Brain pericyte (primary cell): Measurements from ENCODE around the gene CXCL1.
"Not testable (repeated sequence)": the region's sequence is repeated elsewhere in the genome, so short reads cannot be mapped to it uniquely, and the experiment has no call there.

Experiments used
- DNase-seq: peaks from one replicate; pipeline ENCODE4 v3.0.0-alpha.2; 2012; ENCODE audit warnings: low read depth, low spot score

The CXCL1 gene

DNA sequence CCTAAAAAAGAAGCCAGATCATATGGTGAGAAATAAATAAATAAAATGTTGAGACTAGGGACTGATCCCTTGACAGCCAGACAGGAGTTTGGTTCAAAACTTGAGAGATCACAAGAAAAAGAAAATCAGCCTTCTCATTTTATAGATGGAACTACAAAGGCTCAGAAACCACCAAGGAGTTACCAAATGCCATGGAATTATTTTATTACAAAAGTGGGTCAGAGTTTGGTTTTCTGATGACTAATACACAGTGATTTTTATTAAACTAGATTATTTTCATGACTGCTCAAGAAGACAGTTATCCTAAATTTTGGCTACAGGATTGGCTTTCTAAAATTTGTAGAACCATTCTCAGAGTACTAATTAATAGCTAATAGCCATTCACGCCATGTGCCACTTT, 6.2 kb downstream of the CXCL1 start:
- no peak for DNase-seq

DNA sequence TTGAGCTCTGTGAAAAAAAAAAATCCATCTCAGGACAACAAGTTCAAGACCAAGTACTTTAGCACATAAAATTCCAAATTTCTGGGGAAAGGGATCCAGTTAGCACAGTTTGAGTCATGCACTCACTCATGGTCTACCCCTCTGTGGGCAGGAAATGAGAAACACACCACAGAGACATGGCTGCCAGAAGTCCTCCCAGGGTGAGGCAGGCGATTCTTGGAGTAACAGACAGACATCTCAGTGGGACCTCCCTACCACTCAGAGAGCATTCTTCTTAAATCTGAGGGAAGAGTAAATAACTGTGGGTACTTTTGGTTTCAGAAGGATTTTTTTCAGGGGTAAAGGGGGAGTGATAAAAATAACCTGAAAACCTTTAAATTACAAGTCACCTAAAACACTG, 14.1 kb downstream of the CXCL1 start:
- no peak for DNase-seq

DNA sequence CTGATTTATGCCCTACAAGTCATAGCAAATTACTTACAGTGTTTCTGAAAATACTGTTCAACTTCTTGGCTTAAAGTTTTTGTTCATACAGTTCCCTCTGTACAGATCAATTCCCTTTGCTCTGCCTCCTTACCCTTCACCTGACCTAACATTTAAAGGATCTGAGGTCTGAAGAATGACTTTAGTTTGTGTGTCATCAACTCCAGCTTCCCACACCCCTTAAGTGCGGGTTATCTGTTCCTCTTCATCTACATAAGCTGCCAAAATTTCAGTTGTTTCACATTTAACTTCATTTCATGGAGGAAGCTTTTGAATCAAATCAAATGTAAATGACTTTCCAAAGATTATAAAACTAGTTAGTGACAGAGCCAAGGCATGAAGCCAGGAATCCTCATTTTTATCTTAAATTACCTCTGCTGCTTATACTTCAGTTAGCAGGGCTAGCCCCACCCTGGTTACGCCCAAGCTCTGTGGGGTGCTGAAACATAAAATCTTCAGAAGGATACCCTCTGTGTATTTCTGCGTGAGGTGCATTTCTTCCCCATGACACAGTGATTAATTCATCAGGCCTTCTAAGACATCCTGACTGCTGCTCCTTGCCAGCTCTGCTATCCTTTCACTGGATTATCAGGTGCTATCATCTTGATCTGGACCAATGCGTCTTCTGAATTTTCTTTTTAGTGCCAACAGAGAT, 16.5 kb downstream of the CXCL1 start:
- no peak for DNase-seq

DNA sequence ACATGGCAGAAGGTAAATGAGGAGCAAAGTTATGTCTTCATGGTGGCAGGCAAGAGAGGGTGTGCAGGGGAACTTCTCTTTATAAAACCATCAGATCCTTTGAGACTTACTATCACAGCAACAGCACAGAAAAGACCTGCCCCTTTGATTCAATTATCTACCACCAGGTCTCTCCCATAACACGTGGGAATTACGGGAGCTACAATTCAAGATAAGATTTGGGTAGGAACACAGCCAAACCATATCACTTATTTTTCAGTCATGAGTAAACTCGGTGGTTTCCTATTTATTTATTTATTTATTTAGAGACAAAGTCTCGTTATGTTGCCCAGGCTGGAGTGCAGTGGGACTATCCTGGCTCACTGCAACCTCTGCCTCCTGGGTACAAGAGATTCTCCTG, 22.1 kb downstream of the CXCL1 start:
- no peak for DNase-seq

DNA sequence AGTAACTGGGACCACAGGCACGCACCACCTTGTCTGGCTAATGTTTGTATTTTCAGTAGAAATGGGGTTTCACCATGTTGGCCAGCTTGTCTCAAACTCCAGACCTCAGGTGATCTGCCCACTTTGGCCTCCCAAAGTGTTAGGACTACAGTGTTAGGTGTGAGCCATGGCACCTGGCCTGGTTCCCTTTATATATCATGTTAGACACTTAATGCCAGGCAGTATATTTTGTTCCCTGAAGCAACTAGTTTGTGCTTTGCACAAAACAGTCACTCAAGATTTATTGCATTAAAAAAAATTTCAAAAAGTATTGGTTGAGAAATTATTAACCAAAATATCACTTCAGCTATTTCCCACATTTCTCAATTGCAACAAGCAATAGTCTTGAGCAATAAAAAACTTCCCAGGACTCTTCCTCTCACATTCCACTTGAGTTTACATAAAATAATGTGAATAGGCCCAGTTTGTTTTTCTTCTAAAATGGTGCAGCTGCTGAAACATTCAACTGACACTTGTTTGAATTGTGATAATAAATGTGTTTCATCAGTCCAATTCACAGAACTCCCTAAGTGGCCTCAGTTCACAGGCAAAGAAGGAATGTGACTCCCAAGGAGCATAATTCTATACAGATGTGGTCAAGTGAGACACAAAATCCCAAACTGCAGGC, 22.7 kb downstream of the CXCL1 start:
- peak; percentile 75 for DNase-seq

DNA sequence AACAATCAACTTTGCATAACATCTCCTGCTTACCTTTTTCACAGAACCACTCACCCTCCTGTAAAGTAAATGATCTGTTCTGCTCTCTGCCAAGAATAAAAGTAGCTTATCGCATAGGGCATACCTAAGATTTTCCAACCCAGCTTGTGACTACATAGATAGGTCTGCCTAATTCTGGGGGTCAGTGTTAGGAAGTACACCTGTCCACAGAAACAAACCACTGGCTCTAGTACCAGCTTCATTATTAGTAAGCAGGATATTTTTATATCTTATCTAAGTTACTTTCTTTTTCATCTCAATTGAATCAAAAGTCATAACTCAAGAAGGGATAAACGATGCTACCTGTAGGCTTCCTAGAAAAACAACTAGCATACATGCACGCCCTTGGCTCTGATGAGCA, 23.8 kb downstream of the CXCL1 start:
- no peak for DNase-seq

DNA sequence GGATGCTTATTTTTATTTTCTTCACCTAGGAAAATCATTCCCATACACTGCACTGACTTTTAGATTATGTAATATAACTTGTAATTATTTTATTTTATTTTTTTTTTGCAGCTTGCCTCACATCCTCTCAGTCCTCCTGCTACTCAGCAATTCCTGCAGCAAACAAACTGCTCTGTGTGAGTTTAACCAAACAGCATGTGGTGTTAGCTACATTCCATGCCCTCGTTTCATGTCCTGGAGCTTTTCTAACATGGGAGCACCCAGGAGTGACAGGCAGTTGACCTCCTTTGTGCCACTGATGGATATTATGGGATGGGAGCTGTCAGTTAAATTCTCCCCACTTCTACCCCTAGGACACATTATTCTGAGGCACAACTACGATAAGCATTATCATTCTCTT, 24.8 kb downstream of the CXCL1 start:
- no peak for DNase-seq

DNA sequence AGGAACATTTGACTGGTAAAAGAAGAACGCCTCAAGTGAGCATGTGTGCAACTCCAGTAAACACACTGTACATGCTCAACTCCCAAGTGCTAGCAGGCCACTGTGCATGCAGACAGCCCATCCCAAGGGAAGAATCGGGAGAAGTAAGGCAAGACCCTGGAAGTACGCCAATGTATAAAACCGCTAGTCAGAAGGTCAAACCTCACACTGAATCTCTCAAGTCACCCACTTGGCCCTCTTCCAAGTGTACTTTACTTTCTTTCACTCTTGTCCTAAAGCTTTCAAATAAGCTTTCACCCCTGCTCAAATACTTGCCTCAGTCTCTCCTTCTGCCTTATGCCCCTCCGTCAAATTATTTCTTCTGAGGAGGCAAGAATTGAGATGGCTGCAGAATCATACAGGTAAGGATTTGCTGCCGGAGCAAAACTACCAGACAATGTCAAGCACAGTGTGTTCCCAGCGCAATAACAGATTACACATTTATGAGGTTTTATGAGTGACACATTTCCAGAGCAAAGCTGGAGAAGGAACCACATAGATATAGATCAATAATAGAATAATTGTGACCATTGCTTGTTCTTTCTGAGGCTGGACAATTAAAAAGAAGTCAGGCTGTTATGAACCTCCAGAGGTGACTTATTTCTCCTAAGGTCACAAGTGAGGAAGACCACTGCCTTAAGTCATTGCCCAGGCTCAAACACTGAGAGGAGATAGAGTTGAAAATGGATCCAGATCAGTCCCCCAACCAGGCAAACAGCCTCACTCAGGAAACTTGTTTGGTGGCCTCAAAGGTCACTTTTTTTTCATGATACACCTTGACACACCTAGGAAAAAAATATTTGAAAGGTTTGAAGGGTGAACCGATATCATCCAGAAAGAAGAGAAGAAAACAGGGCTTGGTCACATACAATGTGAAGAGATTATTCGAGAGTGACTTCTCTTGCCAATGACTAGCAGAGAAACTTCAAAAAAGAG, 26.3 kb downstream of the CXCL1 start:
- no peak for DNase-seq

DNA sequence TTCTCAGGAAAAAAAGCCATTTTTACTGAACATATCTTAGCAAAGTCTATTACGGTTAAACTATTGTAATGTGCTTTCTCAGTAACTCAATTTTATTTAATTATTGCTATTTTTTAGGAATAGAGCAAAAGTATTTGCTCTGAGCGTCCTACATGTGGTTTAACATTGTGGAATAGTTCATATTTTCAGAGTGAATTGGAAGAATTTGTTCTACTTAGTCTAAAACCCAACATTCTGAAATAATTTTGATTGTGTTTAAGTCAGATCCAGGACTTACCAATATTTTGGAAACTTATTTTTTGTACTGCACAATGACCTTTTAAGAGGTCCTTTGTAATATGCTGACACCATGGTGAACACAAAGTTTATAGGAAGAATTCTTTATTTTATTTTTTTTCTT, 27.2 kb downstream of the CXCL1 start:
- DNase-seq: no peak

DNA sequence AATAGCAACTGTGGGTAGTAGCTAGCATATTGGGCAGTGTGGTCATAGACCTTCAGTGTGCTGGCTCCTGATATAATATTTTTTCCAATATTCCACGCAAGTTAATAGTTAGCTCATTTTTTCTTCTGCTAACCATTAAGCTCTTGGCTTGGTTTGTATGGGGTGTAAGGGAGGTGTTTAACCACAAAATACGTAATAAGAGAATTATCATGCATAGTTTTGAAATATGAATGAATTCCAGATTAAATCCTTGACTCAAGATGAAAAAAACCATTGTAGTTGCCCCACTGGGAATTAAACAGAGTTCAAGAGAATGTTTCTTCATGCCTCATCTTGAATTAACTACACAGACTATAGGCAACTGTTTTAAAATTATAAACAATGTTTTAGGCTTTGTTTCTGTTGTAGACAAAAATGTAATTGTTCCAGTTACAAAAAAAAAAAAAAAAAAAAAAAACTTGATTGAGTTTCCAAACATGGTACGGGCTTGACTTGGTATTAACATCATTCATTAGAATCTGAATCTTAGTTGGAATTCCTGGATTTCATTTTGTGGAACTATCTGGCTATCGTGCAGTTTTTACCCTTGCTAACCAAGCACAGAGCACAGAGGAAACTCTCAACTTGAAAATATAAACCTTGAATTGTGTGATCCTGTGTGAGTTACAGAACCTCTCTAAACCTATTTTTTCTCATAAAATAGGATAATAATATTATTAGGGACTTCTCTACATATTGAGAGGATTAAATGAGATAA, 28.4 kb downstream of the CXCL1 start:
- DNase-seq: no peak

DNA sequence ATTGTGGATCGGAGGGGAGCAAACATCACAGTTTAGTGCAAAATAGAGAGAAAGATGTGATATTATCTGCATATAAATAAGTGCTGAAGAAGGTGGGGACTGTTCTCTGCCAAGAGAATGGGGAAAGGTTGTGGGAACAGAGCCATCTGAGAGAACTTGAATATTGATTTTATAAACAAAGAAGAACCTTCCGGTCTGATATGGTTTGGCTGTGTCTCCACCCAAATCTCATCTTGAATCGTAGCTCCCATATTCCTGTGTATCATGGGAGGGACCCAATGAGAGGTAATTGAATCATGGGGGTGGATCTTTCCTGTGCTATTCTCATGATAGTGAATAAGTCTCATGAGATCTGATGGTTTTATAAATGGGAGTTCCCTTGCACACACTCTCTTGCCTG, 30.1 kb downstream of the CXCL1 start:
- not testable (repeated sequence) for DNase-seq

DNA sequence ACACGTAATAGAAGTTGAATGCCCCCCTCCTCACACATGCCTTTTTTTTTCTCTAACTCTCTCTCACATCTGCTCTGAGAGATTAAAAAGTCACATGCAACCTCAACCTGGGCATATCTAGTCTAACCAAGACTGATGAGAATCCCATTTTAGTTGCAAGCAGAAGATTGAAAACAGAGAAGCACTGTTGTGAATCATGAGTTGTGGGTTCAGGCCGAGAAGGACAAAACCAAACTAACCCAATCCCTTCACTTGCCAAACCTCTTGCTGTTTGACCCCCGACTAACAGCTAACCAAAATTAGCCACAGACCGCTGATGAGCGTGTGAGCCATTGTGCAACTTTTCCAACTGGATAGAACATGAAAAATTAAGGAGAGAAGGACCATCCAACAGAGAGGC, 31.8 kb downstream of the CXCL1 start:
- no peak for DNase-seq

DNA sequence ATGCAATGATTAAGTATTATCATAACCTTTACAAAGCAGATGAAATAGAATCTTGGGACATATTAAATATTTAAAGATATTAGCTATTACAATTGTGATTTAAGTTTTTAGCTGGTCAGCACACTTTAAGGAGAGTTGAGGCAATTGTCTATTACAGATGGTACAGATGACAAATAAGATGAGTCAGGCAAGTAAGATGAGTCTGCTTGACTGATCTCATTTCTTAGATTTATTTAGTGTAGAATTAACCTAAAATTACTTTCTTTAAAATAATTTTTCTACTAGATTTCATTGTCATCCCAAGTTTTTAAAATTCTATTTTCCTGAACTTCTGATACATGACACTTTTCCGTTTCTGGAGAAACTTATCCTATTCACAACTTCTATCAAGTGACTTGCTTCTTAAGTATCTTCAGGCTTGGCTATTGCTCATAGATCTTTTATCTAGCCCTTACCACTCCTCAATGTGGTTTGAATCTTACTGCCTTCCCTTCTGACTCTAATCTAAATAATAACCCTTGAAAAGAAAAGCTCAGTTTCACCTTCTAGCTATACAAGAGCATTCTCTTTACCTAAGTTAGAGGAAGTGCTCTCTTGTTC, 32.9 kb downstream of the CXCL1 start:
- no peak for DNase-seq

DNA sequence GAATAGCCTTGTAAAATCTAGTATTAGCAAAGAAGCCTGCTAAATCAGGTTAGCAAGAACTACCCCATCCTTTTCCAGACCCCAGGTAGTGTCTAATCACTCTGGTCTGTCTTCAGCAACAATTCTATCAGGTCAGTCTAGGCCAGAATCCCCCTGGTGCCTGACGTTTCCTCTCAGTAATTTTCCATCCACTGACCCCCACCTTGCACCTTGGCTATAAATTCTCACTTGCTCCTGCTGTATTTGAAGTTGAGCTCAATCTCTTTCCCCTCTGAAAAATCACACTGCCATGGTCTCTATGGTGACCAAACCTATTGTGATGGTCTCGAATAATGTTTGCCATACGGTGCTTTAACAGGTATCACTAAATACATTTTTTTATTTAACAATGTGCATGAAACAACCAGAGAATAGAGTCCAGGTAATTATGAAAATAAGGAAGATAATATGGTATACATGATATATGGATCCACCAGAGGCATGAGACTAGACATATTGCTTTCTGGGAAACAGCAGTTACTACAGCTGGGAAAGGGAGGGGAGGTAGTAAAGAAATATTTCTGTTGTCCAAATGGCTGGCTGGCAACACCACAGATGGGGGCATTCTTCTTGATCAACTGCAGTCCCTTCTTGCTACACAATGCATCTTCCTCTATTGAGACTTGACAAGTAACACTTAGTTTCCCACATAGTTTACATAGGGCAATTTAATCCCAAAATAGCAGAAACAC, 33.8 kb downstream of the CXCL1 start:
- no peak for DNase-seq

DNA sequence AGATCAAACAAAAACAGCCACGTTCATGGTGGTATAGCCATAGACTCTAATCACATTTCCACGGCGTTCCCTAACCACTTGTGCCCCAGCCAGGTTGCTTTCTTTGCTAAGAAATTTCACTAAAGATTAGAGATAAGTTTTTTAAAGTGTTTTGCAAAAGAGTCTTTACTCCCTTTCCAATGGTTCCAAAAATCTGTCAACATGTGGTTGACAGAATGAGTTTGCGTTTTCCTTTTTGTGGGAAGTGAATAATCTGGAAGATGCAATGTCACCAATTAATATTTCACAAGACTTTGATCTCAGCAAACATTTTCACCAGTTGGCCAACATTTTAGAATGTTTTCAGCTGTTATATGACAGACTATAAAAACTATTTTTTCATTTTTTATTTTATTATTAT, 35.3 kb downstream of the CXCL1 start:
- no peak for DNase-seq

DNA sequence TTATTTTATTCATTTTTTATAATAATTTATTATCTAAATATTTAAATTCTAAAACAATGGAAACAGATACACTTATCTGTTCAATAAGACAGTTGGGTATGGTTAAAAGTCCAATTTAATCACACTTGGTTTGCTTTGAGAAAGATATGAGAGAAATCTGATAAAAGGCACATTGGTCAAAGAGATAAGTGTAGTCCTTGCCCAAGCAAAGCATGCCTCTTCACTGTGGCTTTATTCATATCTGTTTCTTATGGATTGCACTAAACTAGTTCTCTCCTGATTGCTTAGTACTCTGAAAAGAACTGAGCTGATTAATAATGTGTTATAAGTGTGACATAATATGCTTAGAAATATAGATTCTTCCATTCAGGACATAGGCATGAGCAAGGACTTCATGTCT, 39.8 kb downstream of the CXCL1 start:
- DNase-seq: no peak

DNA sequence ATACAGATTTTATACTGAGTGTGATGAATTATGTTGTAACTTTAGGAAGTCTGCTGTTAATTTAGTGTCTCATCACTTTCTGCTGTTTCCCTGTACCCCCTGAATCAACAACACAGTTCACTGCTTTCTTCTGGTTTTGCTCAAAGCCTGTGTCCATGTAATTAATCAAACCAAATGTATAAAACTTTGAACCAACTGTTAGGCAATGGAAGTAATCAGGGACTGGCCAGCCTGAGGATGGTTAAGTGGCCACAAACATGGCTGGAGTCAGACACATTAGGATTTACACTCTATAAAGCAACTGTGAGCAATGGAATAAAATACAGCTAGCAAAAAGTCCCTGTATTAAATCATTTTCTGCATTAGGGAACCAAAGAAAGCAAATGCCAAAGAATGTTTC, 42.6 kb downstream of the CXCL1 start:
- DNase-seq: no peak

DNA sequence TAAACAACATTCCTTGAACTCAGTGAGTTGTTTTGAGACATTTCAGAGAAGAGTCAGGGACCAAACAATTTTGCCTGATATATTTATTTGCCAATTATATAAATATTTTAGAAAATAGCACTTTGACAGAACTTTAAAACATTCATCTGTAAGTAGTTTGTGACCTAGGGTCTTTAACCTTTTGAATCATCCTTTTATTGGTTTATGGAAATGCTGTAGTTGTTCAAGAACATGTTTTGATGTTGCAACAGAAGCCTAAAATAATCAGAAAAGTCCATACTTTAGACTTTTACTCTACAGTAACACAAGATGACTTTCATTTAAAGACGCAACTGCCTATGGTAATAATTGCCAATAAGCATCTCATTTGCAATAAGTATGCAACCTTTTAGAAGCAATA, 43.0 kb downstream of the CXCL1 start:
- no peak for DNase-seq

DNA sequence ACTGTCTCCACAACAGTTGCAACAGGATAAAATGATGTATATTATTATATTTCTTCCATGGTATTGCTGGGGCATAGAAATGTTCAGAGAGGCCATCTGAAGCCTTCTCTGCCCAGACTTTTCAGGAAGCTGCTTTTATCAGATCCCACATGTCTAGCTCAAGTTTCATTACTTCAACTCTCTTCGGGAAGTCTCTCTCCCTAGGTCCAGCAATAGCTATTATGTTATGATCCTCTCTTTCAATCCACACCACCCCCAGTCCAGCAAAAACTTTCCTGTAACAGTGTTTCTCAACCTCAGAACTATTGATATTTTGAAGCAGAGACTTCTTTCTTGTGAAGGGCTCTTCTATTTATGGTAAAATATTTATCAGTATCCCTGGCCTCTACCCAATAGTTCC, 44.9 kb downstream of the CXCL1 start:
- no peak for DNase-seq

DNA sequence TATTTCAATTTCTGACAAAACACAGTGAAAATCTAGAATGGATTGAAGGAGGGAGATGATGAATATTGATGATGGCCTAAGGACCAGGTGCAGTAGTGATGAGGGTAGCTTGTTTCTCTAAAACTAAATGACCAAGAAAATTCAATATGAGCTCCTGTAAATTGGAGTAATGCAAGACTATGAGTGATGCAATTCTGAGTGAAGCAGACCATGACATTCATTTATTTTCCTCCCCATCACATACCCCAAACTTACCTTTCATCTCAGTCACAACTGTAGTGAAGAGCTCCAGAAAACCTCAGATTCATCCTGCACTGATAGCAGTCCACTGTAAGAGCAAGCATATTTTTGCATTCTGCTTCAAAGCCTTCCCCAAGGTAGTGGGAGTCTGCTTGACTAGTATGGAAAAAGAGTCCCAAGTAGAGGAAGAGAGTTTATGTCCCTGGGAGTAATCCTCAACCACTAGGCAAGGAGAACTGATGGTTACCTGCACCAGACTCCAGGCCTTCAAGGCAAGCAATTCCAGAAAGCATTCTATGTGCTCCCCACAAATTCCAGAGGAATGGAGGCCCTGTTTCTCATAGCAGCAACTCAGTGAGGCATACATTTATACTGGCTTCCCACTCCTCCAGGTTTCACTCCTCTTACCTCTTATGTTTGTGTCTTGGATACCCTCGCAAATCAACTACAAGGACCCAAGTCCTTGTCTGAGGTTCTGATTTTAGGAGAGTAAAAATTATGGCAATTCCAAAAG, 47.2 kb downstream of the CXCL1 start:
- no peak for DNase-seq
